ENCODE data around the gene OAF.
"Not testable (repeated sequence)": the region's sequence is repeated elsewhere in the genome, so short reads cannot be mapped to it uniquely, and the experiment has no call there.

Gene OAF

DNA sequence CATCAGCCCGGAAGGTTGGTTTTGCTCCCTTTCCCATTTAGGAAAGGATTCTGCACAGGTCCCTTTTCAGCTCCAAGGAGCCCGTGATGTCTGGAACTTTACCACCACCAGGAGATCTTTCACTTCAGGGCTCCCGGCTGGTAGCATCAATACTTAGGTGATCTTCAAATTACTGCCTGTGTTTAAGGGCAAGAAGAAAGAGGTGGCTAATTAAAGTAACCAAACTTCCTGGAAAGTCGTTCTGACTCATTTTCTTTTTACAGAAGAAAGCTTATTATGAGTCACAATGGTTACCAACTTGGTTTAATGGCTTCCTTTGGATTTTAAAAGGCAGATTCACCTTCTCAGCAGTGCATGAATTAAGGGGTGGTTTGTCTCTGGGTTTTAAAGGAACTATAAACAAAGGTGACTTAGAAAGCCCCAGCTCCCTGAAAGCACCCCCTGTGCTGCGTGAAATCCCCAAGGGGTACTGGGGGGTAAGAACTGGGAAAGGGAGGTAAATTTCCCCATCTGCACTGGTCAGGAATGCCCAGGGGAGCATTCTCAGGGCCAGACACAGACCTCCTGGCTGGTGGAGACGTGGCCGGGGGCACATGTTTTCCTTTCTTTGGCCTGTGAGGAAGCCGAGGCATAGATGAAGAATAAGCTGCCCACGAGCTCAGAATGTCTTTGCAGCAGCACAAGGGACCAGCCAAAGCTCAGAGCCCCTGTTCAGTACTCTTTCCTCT is 37.9 kb downstream of the OAF start:
- TF ChIP-seq CTCF (IDR thresholded peaks at IDR 0.05; ENCODE audit: low read depth, low read length) = no peak
- no peak for DNase-seq (ENCODE audit: extremely low read depth, low read depth)

- no peak for DNase-seq (ENCODE audit: extremely low read depth, low read depth)
- no peak for TF ChIP-seq CTCF (IDR thresholded peaks at IDR 0.05; ENCODE audit: low read depth, low read length)
Observed at GRCh38 chr11:120249279-120250262, 38.7 kb downstream of the OAF start.

GRCh38 chr11:120253377-120253776 is 42.5 kb downstream of the OAF start:
- DNase-seq (ENCODE audit: extremely low read depth, low read depth) = not testable (repeated sequence)

- no peak for TF ChIP-seq CTCF (IDR thresholded peaks at IDR 0.05; ENCODE audit: low read depth, low read length)
- DNase-seq (ENCODE audit: extremely low read depth, low read depth) = no peak
Observed at GRCh38 chr11:120254788-120255518, 44.1 kb downstream of the OAF start.

DNA sequence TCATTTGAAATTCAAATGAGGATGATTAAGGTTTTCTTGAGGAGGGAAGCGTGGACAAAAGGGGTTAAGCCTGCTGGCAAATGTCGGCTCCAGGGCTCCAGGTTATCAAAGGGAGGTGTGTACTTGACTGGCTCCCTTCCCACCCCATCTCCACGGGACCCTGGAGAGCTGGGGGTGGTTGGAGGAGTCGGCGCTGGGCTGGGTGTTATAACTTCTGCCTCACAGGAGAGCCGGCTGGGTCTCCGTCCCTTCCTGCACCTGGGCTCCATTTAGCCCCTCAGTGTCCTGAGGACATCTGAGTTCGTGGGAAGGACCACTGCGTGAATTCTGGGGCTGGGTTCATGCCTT is 44.7 kb downstream of the OAF start:
- DNase-seq (ENCODE audit: extremely low read depth, low read depth) = no peak
- no peak for TF ChIP-seq CTCF (IDR thresholded peaks at IDR 0.05; ENCODE audit: low read depth, low read length)

DNA sequence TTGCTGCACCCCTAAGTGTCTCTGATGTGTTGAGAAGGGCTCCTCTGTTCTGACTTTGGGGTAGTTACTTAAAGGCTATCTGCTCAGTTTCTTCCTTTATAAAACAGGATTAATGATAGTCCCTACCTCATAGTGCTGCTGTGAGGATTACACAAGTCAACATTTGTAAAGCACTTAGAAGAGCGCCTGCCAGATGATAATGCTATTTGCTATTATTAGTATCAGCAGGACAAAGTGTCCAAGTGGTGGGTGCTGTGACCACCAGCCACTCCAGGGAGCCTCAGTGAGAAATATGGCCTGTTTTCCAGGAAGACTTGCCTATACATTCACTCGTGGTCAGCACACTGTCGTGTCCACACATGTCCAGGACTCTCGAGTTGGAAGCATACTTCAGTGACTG is 45.3 kb downstream of the OAF start:
- no peak for DNase-seq (ENCODE audit: extremely low read depth, low read depth)
- no peak for TF ChIP-seq CTCF (IDR thresholded peaks at IDR 0.05; ENCODE audit: low read depth, low read length)

GRCh38 chr11:120256779-120257178 is 45.9 kb downstream of the OAF start:
- no peak for TF ChIP-seq CTCF (IDR thresholded peaks at IDR 0.05; ENCODE audit: low read depth, low read length)
- DNase-seq (ENCODE audit: extremely low read depth, low read depth) = no peak
